Progenitor cell of endocrine pancreas (in vitro differentiated cells): ENCODE results near the gene UBE2U. TPM values are rescaled to one million over a fixed set of nuclear protein-coding genes. Genes with fewer than 3 reads are reported as not detected.
"Not testable (repeated sequence)": the region's sequence is repeated elsewhere in the genome, so short reads cannot be mapped to it uniquely, and the experiment has no call there.

ENCODE experiments used
- DNase-seq: peaks from one replicate; pipeline ENCODE4 v3.0.0; 2021; ENCODE audit warnings: low spot score; ENCODE audit not compliant: unreplicated experiment
- H3K27ac Mint-ChIP-seq: 2 replicates; pipeline ENCODE4 v1.8.0; 2021; ENCODE audit warnings: mild to moderate bottlenecking, moderate library complexity, mixed read lengths
- H3K27me3 Mint-ChIP-seq: 2 replicates; pipeline ENCODE4 v1.8.0; 2021; ENCODE audit warnings: mixed read lengths
- H3K36me3 Mint-ChIP-seq: 2 replicates; pipeline ENCODE4 v1.8.0; 2022; ENCODE audit warnings: mixed read lengths; ENCODE audit not compliant: insufficient read depth
- H3K4me1 Mint-ChIP-seq: 2 replicates; pipeline ENCODE4 v1.8.0; 2021; ENCODE audit warnings: low read depth, mixed read lengths
- H3K4me3 Mint-ChIP-seq: 2 replicates; pipeline ENCODE4 v1.8.0; 2021; ENCODE audit warnings: low read depth, mild to moderate bottlenecking, moderate library complexity, mixed read lengths
- H3K9me3 Mint-ChIP-seq: 2 replicates; pipeline ENCODE4 v1.8.0; 2021; ENCODE audit warnings: low read depth, mixed read lengths
- CTCF ChIP-seq: fragments of 200-600 bp; sonication (generic); IDR thresholded peaks from one replicate; pipeline ENCODE4 v1.5.0; 2021; ENCODE audit warnings: antibody characterized with exemption, mild to moderate bottlenecking; ENCODE audit not compliant: unreplicated experiment
- total RNA-seq: library from RNA; stranded (reverse); gene quantifications from 2 replicates; pipeline ENCODE4 v1.2.1, GENCODE V29; 2021

Gene UBE2U
- total RNA-seq, 1 donor from 2014 or later = not detected

- no peak overlapping the region for H3K27ac Mint-ChIP-seq
- no peak for TF ChIP-seq CTCF
- H3K9me3 Mint-ChIP-seq = no peaks in the 10 kb centered on the region
- no peak overlapping the region for H3K4me3 Mint-ChIP-seq
- no peaks in the 10 kb centered on the region for H3K27me3 Mint-ChIP-seq
- H3K4me1 Mint-ChIP-seq = no peaks in the 10 kb centered on the region
- H3K36me3 Mint-ChIP-seq = no peaks in the 10 kb centered on the region
- no peak for DNase-seq
Measured at GRCh38 chr1:64212031-64212430, 8.6 kb downstream of the UBE2U start.

- H3K36me3 Mint-ChIP-seq = no peaks in the 10 kb centered on the region
- no peak overlapping the region for H3K27ac Mint-ChIP-seq
- H3K9me3 Mint-ChIP-seq = no peaks in the 10 kb centered on the region
- TF ChIP-seq CTCF = no peak
- no peaks in the 10 kb centered on the region for H3K4me1 Mint-ChIP-seq
- DNase-seq = no peak
- no peak overlapping the region for H3K4me3 Mint-ChIP-seq
- H3K27me3 Mint-ChIP-seq = no peaks in the 10 kb centered on the region
Measured at GRCh38 chr1:64215576-64215975, 12.2 kb downstream of the UBE2U start.

GRCh38 chr1:64220241-64220640 lies 16.8 kb downstream of the UBE2U start:
- no peaks in the 10 kb centered on the region for H3K36me3 Mint-ChIP-seq
- H3K4me3 Mint-ChIP-seq = no peak overlapping the region
- H3K4me1 Mint-ChIP-seq = no peaks in the 10 kb centered on the region
- H3K9me3 Mint-ChIP-seq = no peaks in the 10 kb centered on the region
- no peak for TF ChIP-seq CTCF
- no peaks in the 10 kb centered on the region for H3K27me3 Mint-ChIP-seq
- DNase-seq = no peak
- no peak overlapping the region for H3K27ac Mint-ChIP-seq

- no peak for TF ChIP-seq CTCF
- no peak overlapping the region for H3K4me3 Mint-ChIP-seq
- no peaks in the 10 kb centered on the region for H3K36me3 Mint-ChIP-seq
- H3K4me1 Mint-ChIP-seq = no peaks in the 10 kb centered on the region
- no peaks in the 10 kb centered on the region for H3K9me3 Mint-ChIP-seq
- no peak for DNase-seq
- H3K27ac Mint-ChIP-seq = no peak overlapping the region
- H3K27me3 Mint-ChIP-seq = no peaks in the 10 kb centered on the region
Measured at GRCh38 chr1:64223329-64224151, 20.1 kb downstream of the UBE2U start.

- H3K9me3 Mint-ChIP-seq, H3K27me3 Mint-ChIP-seq, DNase-seq, H3K36me3 Mint-ChIP-seq, H3K4me1 Mint-ChIP-seq, H3K4me3 Mint-ChIP-seq, H3K27ac Mint-ChIP-seq: not testable (repeated sequence)
Measured at GRCh38 chr1:64224236-64224635, 20.8 kb downstream of the UBE2U start.
